NCI-H345 treated with DMSO at 0.1 percent for 48 hours (cell line): ENCODE measurements around the gene IFNB1.
A peak's percentile ranks its signal among the peaks of the same experiment; 100 is the strongest.

Experiments used
- DNase-seq: peaks from one replicate; lab custom pipeline; 2025; ENCODE audit not compliant: unreplicated experiment; lab: John Stamatoyannopoulos, UW

IFNB1 gene

DNA sequence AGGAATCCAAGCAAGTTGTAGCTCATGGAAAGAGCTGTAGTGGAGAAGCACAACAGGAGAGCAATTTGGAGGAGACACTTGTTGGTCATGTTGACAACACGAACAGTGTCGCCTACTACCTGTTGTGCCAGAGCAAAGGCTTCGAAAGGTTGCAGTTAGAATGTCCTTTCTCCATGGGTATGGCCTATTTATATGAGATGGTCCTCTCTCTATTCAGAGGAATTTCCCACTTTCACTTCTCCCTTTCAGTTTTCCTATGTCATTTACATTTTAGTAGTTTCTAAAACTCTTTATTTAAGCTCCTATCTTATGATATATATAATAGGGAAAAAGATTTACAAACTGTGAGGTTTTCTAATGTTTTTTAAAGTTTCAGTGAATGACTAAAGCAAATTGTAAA is at the start of gene IFNB1:
IFNB1 (minus strand) TSS at position 162 of the 400 bp plus-strand sequence; CDS start at position 89, 73 bp downstream.
- DNase-seq: no peak

GRCh38 chr9:21121595-21122251 is 44.0 kb upstream of the IFNB1 start:
- DNase-seq: no peak

- DNase-seq: no peak
These were observed 43.3 kb upstream of the IFNB1 start for GRCh38 chr9:21121079-21121478.

- DNase-seq: no peak
These were observed 41.5 kb upstream of the IFNB1 start for GRCh38 chr9:21119093-21119770.

DNA sequence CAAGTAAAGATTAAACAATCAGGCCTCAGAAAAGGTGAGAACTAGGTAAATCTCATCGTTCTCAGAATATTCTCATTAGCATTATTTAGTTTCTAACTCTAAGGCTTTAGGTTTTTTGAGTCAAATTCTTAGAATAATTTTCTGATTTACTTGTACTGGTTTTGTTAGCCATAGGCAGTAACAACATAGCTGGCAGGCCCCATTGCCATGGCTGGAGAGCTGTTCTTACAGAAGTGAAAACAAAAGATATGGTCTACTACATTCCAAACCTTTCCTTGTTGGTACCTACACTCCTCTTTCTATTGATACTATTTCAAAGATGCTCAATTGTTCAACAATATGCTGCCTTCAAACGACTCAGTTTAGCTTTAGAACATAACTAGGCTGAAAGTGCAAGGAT is 36.6 kb upstream of the IFNB1 start:
- no peak for DNase-seq

DNA sequence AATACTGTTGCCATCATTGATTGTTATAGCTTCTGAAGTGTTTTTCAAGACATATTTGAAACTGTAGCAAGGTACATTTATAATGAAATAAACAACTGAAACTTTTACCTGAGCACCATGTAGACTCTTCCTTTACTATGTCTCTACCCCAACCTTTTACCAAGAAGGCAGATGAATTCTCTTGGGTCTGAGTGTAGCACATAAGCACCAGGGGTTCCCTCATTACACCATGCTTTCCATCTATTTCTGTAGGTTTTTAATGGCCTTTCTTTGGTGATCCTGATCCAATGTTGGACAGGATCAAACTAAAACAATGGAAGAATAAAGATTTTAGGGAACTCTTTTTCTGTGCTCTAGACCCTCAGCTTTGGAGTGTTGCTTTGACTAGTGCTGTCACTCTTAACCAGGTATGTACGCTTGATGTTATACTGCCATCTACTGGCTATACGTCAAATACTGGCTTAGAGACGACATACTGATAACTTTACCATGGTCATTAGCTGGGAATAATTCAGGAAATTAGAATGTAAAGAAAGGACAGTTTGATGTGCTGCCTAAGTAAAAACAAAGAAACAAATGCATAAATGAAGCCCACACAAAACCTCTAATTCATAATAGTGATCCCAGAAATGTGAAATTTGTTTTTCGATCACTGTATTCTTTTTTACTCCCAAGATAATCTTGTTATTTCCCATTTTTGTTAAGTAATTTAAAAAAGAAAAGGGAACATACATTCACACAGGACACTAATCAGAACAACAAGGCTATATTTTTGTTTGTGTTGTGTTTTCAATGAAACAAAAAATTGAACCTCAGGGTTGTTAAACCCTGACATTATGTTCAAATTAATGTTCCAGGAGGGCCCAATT is 33.2 kb upstream of the IFNB1 start:
- DNase-seq: peak; percentile 54

DNA sequence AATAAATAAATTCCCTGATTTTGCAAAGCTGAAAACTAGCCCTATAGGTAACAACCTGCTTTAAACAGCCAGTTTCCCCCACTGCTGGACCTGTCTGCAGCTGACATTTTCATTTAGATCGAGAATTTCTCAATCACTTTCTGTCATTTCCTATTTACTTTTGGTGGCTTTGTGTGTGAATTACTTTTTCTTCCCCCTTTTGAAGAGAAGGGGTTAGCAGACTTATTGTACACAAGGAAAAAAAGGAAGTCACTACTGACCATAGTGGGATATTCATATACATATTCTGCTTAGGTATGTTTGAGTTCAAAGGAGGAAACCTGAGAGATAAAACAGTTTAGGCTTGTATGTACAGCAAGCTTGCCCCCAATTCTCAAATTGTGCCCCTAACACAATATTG is 27.0 kb upstream of the IFNB1 start:
- DNase-seq: no peak

DNA sequence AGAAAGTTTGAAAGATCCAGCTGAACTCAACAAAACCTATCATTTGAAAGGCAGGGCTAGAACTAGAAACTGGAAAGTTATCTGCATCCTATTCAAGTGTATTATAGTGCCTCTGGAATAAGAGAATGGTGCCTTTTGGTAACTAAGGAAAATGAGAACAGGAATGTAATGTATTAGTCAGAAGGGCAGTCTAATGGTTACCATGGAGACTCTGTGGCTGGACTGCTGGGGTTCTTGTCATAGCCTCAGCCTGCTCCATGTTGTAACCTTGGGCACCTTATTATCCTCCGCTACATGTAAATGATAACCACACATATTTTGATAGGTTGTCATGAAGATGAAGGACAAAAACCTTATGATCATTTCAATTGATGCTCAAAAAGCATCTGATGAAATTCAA is 24.6 kb upstream of the IFNB1 start:
- DNase-seq: no peak

- DNase-seq: no peak
These were observed 20.1 kb upstream of the IFNB1 start for GRCh38 chr9:21097817-21098216.

DNA sequence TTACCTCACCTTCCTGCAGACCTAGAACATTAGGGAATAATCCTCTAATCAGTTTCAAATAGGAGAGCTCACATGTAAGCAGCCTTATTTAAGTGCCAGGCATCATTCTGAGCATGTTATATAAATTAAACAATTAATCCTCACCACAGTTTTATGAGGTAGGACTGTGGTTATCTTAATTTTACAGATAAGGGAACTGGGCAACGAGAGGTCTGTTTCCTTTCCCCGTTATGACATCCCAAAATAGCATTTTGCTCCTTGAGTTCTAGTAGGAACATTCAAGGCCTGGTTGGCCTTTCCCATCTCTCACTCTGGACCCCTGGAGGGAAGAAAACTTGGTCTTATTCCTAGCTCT is 19.1 kb upstream of the IFNB1 start:
- DNase-seq: no peak

DNA sequence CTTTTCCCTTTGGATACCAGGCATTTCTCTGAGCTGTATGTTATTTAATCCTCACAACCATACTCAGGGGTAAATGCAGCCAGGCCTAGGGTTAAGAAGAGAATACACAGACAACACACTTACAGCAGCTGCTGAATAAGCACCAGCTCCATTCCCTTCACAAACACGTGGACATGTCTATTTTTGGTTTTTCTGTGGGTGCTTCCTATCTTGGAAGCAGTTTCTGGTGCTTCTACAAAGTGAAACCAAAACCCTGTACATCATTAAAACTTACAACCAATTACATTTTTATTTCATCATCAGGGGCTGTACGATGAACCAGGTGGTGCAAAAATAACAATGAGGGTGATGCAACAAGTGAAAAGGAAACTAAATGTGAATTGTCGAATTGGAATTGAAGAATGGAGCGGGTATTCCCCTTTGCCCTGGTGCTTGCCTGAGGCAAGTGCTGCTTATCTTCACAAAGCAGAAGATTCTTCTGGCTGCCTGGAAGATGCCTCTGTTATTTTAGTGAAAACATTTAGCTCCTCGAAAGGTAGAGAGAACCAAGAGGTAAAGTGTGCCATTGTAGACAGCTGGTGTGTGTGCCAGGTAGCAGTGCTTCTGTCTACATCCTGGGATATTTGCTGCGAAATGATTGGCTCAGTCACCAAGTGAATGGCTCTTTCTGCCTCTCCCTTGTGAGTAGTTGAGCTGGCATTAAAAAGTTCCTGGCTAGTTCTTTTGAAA is 18.6 kb upstream of the IFNB1 start:
- DNase-seq: no peak

- no peak for DNase-seq
These were observed 17.8 kb upstream of the IFNB1 start for GRCh38 chr9:21095561-21095960.

- DNase-seq: no peak
These were observed 8.8 kb upstream of the IFNB1 start for GRCh38 chr9:21086538-21086937.

GRCh38 chr9:21085005-21085404 is 7.3 kb upstream of the IFNB1 start:
- DNase-seq: no peak

- DNase-seq: no peak
These were observed 6.6 kb upstream of the IFNB1 start for GRCh38 chr9:21084242-21084850.

DNA sequence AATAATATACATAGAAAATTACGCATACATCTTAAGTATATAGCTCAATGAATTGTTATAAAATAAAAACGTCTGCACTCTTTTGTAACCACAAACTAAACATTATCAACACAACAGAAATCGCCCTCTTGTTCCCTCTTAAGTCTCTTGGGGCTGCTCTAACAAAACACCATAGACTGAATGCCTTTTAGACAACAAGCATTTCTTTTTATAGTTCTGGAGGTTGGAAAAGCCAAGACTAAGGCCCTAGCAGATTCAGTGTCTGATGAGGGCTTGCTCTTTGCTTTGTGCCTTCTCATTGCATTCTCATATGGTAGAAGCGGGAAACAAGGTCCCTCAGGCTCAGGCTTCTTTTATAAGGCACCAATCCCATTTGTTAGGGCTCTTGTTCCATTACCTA is 4.9 kb upstream of the IFNB1 start:
- DNase-seq: no peak

DNA sequence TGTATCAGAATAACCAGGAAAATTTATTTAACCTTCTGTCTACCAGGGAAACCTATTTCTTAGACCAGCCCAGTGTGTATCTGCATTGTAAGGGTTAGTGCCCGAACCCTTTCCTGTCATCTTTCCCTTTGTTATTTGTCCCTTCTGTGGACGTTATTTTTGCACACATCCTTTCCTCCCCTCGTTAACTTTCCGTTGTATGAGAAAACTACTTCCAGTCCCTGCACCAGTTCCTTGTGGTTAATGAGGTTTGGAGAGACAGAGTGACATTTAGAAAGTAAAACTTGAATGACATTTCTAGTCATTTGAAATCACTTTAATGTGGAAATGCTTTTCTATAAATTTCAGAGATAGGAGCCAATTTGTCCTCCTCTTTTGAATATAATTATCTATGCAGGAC is 4.3 kb upstream of the IFNB1 start:
- DNase-seq: no peak

- no peak for DNase-seq
These were observed 3.7 kb upstream of the IFNB1 start for GRCh38 chr9:21081451-21081850.

DNA sequence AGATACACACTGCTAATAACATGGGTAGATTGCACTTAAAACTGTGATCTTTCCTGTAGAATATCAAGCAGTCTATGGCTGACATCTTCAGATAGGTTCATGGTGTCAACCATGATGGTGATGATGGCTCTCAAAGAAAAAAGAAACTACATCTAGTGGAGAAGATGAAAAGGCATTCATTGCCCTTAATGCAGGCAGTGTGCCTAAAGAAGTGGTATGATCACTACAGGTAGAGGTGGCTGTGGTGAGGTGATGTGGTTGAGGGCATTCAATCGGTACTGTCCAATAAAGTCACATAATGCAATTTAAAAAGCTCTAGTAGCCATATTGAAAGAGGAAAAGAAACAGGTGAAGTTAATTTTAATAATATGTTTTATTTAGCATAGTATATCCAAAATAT is 3.1 kb upstream of the IFNB1 start:
- no peak for DNase-seq

GRCh38 chr9:21078702-21079101 is 960 bp upstream of the IFNB1 start:
- no peak for DNase-seq

- DNase-seq: no peak
These were observed 2.3 kb downstream of the IFNB1 start for GRCh38 chr9:21075484-21075883.
